GM12878 (cell line): ENCODE data around the gene IL1RL1. TPM values are rescaled to one million over a fixed set of nuclear protein-coding genes. Genes with fewer than 3 reads are reported as not detected.

Experiments
- BCL3 ChIP-seq: IDR thresholded peaks from 2 replicates; pipeline ENCODE4 v1.6.1; 2011; ENCODE audit warnings: borderline replicate concordance, low read depth, mild to moderate bottlenecking, moderate library complexity, low read length; ENCODE audit not compliant: insufficient read depth, poor library complexity, severe bottlenecking
- HSF1 ChIP-seq: fragments of 150-350 bp; IDR thresholded peaks from 2 replicates; pipeline ENCODE4 v1.6.1; 2014; ENCODE audit warnings: mild to moderate bottlenecking, low read depth, low read length
- RAD51 ChIP-seq: fragments of 450-650 bp; IDR thresholded peaks from 2 replicates; pipeline ENCODE4 v1.6.1; 2016; ENCODE audit warnings: moderate library complexity, mild to moderate bottlenecking, inconsistent platforms
- YY1 ChIP-seq: IDR thresholded peaks from 2 replicates; pipeline ENCODE4 v1.6.1; 2011; ENCODE audit warnings: low read depth, mild to moderate bottlenecking, low read length
- ZNF592 ChIP-seq: fragments of 450-650 bp; IDR thresholded peaks from 2 replicates; pipeline ENCODE4 v1.6.1; 2017; ENCODE audit warnings: mild to moderate bottlenecking, moderate library complexity
- polyA plus RNA-seq, 11 experiments: library from polyadenylated mRNA; depleted of rRNA in 4 of 11; unstranded in 6 of 11; stranded (reverse) in 5 of 11; fragments of >200 nt; fragmentation: Nextera tagmentation in 4 of 11; fragmentation: Illumina TruSeq in 1 of 11; extraction: Ambion mirVana in 4 of 11; extraction: Trizol in 1 of 11; gene quantifications; 1 replicate in 1 of 11; 2 replicates in 10 of 11; pipeline versions ENCODE4 v1.2.1 to v1.2.3, GENCODE V29; 2011 to 2016; ENCODE audit warnings: inconsistent platforms in 2 of 11, missing spikeins in 2 of 11, low read depth in 1 of 11
- total RNA-seq, 4 experiments: library from RNA; depleted of rRNA in 3 of 4; stranded (reverse); fragments of >200 nt in 3 of 4; fragmentation: Illumina TruSeq in 1 of 4; extraction: Trizol in 1 of 4; gene quantifications; 2 replicates each; pipeline versions ENCODE4 v1.2.1 to v1.2.3, GENCODE V29; 2013 to 2021

Gene IL1RL1
- total and polyA plus RNA-seq, 10 of the 15 experiments (the other 5 are each of a cell fraction or from before 2014, with no cell fraction given), result 0.08 to 0.18 TPM; not detected in 8

GRCh38 chr2:102268510-102269199, 42.7 kb upstream of the IL1RL1 start (continued):
- TF ChIP-seq HSF1 (no peak), ZNF592 (no peak), RAD51 (no peak), BCL3 (no peak), YY1 (no peak)
